ENCODE results near the gene NHEJ1. TPM values are rescaled to one million over a fixed set of nuclear protein-coding genes. Genes with fewer than 3 reads are reported as not detected.

NHEJ1 gene
- total RNA-seq, 2 experiments from 2014 or later, result 12.7 to 14.3 TPM

DNA sequence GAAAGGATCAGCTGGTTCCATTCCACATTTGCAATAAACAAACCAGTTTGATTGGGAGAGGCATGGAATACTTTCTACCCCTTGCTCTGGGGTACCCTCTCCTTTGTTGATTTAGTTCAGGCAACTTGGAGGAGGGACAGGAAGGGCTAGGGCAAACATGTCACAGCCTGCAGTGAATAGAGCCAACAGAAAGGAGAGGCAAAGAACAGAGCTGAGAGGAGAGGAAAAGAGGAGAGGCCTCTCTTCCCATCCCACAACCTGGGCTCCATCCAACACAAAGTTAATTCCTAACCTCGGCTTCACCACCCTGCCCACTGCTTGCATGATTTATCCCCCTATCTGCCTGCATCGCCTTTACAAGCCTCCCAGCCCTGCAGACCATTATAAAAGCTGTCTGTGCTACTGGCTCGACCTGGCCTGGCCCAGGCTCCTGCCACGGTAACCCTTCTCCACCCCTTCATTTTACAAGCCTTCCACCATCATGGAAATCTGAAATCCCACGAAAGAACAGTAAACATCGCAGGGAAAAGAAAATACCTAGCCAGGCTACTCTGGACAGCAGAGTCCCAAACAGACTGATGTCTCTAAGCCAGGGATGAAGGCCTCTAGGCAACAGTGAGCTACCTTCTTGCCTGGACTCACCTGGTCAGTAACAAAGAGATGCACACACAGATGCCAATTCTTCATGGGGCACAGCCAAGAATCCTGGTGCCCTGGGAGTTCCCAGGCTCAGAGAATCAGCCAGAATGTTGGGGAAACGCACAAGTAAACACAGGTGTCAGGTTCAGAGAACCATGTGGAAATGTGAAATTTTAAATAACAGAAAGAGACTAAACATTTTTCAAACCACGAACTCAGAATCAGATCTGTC lies 43.6 kb downstream of the NHEJ1 start:
- Histone ChIP-seq H3K4me1 (ENCODE audit: insufficient read depth, low read length, poor library complexity, severe bottlenecking) (no peaks in the 10 kb centered on the region), H3K27ac (ENCODE audit: low read depth, low read length, poor library complexity, severe bottlenecking) (no peak overlapping the region), H2AFZ (ENCODE audit: low read length) (no peak overlapping the region), H3K79me2 (ENCODE audit: insufficient read depth, low read depth, low read length) (no peaks in the 10 kb centered on the region), H3K4me2 (ENCODE audit: low read length) (no peak overlapping the region), H3K9me2 (ENCODE audit: insufficient read depth, low read length) (no peaks in the 10 kb centered on the region), H3K36me3 (ENCODE audit: insufficient read depth, low read length) (no peaks in the 10 kb centered on the region), H3K9me3 (ENCODE audit: low read length) (no peaks in the 10 kb centered on the region), H4K20me1 (ENCODE audit: insufficient read depth, low read length) (no peaks in the 10 kb centered on the region), H3K4me3 (ENCODE audit: low read depth, low read length, poor library complexity, severe bottlenecking) (no peak overlapping the region)
- TF ChIP-seq, protein P1, sequence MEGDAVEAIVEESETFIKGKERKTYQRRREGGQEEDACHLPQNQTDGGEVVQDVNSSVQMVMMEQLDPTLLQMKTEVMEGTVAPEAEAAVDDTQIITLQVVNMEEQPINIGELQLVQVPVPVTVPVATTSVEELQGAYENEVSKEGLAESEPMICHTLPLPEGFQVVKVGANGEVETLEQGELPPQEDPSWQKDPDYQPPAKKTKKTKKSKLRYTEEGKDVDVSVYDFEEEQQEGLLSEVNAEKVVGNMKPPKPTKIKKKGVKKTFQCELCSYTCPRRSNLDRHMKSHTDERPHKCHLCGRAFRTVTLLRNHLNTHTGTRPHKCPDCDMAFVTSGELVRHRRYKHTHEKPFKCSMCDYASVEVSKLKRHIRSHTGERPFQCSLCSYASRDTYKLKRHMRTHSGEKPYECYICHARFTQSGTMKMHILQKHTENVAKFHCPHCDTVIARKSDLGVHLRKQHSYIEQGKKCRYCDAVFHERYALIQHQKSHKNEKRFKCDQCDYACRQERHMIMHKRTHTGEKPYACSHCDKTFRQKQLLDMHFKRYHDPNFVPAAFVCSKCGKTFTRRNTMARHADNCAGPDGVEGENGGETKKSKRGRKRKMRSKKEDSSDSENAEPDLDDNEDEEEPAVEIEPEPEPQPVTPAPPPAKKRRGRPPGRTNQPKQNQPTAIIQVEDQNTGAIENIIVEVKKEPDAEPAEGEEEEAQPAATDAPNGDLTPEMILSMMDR (conservative IDR thresholded peaks at IDR 0.05; ENCODE audit: low read length), result no peak
- no peak for TF ChIP-seq EZH2phosphoT487 (IDR thresholded peaks at IDR 0.05; ENCODE audit: borderline replicate concordance, low read depth, low read length)
- no TSS peak for BruUV-seq (replicated peaks)
- no peak for DNase-seq (ENCODE audit: low spot score)
- intact Hi-C loops (cut with micrococcal nuclease; ENCODE audit: unreplicated experiment), result no loop called here
- CTCF ChIA-PET (ENCODE audit: unreplicated experiment), result interaction anchor here (0.6 kb wide), 1 partner anchor 137 kb away, joined by 3 read pairs; no protein-coding TSS in a partner anchor
- POLR2A ChIA-PET, result interaction anchor here (1.3 kb wide), 1 partner anchor 17 kb away, joined by 3 read pairs; no protein-coding TSS in a partner anchor

DNA sequence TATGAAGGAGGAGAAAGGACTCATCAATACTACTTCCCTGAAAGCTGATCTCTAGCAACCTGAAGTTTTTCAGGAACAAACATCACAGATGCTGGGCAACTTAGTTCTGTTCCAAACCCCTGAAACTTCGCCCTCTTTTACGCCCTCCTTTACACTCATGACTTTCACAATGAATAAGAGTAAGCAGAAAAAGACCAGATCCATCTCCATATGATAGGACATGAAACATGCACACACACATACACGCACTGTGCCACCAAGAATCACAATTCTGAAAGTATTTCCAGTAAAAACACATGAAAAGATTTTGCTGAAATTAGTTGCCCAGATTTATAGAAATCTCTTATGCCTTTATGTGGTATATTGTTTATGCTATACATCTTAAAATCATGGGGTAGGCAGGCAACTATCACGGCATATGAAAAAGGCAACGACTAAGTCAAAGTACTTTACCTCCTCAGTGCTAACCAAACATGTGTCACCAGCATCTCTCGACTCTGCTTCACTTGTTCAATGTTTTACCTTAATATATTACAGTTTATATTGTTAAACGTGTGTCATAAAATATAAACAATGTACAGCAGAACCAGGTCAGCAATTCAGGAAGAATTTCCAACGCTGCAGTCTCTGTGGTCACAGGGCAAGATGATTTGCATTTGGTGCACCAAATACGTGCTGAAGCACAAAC lies 47.8 kb downstream of the NHEJ1 start:
- ChIA-PET POLR2A (interaction anchor here (0.7 kb wide), 1 partner anchor 69 kb away, joined by 3 read pairs; no protein-coding TSS in a partner anchor), CTCF (ENCODE audit: unreplicated experiment) (no interaction called here)
- Histone ChIP-seq H3K36me3 (ENCODE audit: insufficient read depth, low read length) (no peaks in the 10 kb centered on the region), H3K4me2 (ENCODE audit: low read length) (no peak overlapping the region), H3K9me2 (ENCODE audit: insufficient read depth, low read length) (no peaks in the 10 kb centered on the region), H3K79me2 (ENCODE audit: insufficient read depth, low read depth, low read length) (no peaks in the 10 kb centered on the region), H3K4me1 (ENCODE audit: insufficient read depth, low read length, poor library complexity, severe bottlenecking) (no peaks in the 10 kb centered on the region), H3K9me3 (ENCODE audit: low read length) (no peaks in the 10 kb centered on the region), H3K4me3 (ENCODE audit: low read depth, low read length, poor library complexity, severe bottlenecking) (no peak overlapping the region), H3K27ac (ENCODE audit: low read depth, low read length, poor library complexity, severe bottlenecking) (no peak overlapping the region), H2AFZ (ENCODE audit: low read length) (no peak overlapping the region), H4K20me1 (ENCODE audit: insufficient read depth, low read length) (no peaks in the 10 kb centered on the region)
- DNase-seq (ENCODE audit: low spot score), result no peak
- intact Hi-C loops (cut with micrococcal nuclease; ENCODE audit: unreplicated experiment), result no loop called here
- BruUV-seq (replicated peaks), result no TSS peak
- TF ChIP-seq, protein P1 (conservative IDR thresholded peaks at IDR 0.05; ENCODE audit: low read length), result no peak
- no peak for TF ChIP-seq EZH2phosphoT487 (IDR thresholded peaks at IDR 0.05; ENCODE audit: borderline replicate concordance, low read depth, low read length)
